ENCODE results near the gene EIF1.

The EIF1 gene

GRCh38 chr17:41653892-41654677, 34.6 kb upstream of the EIF1 start:
- no peak for ATAC-seq
- TF ChIP-seq, protein P1, sequence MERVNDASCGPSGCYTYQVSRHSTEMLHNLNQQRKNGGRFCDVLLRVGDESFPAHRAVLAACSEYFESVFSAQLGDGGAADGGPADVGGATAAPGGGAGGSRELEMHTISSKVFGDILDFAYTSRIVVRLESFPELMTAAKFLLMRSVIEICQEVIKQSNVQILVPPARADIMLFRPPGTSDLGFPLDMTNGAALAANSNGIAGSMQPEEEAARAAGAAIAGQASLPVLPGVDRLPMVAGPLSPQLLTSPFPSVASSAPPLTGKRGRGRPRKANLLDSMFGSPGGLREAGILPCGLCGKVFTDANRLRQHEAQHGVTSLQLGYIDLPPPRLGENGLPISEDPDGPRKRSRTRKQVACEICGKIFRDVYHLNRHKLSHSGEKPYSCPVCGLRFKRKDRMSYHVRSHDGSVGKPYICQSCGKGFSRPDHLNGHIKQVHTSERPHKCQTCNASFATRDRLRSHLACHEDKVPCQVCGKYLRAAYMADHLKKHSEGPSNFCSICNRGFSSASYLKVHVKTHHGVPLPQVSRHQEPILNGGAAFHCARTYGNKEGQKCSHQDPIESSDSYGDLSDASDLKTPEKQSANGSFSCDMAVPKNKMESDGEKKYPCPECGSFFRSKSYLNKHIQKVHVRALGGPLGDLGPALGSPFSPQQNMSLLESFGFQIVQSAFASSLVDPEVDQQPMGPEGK (CRISPR knock-in tag; IDR thresholded peaks at IDR 0.05; ENCODE audit: borderline replicate concordance) = no peak
- TF ChIP-seq GLIS3 (CRISPR knock-in tag; IDR thresholded peaks at IDR 0.05) (no peak), ZC3H10 (CRISPR knock-in tag; IDR thresholded peaks at IDR 0.05) (no peak), OSR1 (CRISPR knock-in tag; IDR thresholded peaks at IDR 0.05) (no peak), ARNTL (CRISPR knock-in tag; IDR thresholded peaks at IDR 0.05; ENCODE audit: borderline replicate concordance, low read depth) (no peak), TSHZ2 (CRISPR knock-in tag; IDR thresholded peaks at IDR 0.05) (no peak), ZFP3 (CRISPR knock-in tag; IDR thresholded peaks at IDR 0.05) (no peak), CREB5 (CRISPR knock-in tag; IDR thresholded peaks at IDR 0.05; ENCODE audit: low read depth) (no peak), SNAI2 (CRISPR knock-in tag; IDR thresholded peaks at IDR 0.05) (no peak), ZFP30 (CRISPR knock-in tag; IDR thresholded peaks at IDR 0.05) (no peak), POU6F1 (CRISPR knock-in tag; IDR thresholded peaks at IDR 0.05; ENCODE audit: borderline replicate concordance, low read depth) (no peak), ZNF565 (CRISPR knock-in tag; conservative IDR thresholded peaks at IDR 0.05; ENCODE audit: low read depth) (no peak), ZNF8 (CRISPR knock-in tag; IDR thresholded peaks at IDR 0.05) (no peak), ZNF70 (CRISPR knock-in tag; IDR thresholded peaks at IDR 0.05) (no peak), CSRNP3 (CRISPR knock-in tag; IDR thresholded peaks at IDR 0.05) (no peak)

GRCh38 chr17:41654678-41655607, 33.7 kb upstream of the EIF1 start:
- ATAC-seq = no peak
- TF ChIP-seq ZNF8 (CRISPR knock-in tag; IDR thresholded peaks at IDR 0.05) = no peak
- TF ChIP-seq OSR1 (CRISPR knock-in tag; IDR thresholded peaks at IDR 0.05) = no peak
- TF ChIP-seq PPARA (CRISPR knock-in tag; IDR thresholded peaks at IDR 0.05; ENCODE audit: borderline replicate concordance) = no peak
- no peak for TF ChIP-seq CREB5 (CRISPR knock-in tag; IDR thresholded peaks at IDR 0.05; ENCODE audit: low read depth)
- TF ChIP-seq ZC3H10 (CRISPR knock-in tag; IDR thresholded peaks at IDR 0.05) = no peak
- TF ChIP-seq SNAI2 (CRISPR knock-in tag; IDR thresholded peaks at IDR 0.05) = no peak
- TF ChIP-seq TOX (CRISPR knock-in tag; IDR thresholded peaks at IDR 0.05; ENCODE audit: borderline replicate concordance) = no peak
- TF ChIP-seq ISL1 (CRISPR knock-in tag; IDR thresholded peaks at IDR 0.05) = no peak
- no peak for TF ChIP-seq BACH2 (CRISPR knock-in tag; IDR thresholded peaks at IDR 0.05; ENCODE audit: borderline replicate concordance)
- no peak for TF ChIP-seq CSDC2 (CRISPR knock-in tag; IDR thresholded peaks at IDR 0.05)
- TF ChIP-seq TSHZ2 (CRISPR knock-in tag; IDR thresholded peaks at IDR 0.05) = no peak
- TF ChIP-seq ZNF565 (CRISPR knock-in tag; conservative IDR thresholded peaks at IDR 0.05; ENCODE audit: low read depth) = no peak
- no peak for TF ChIP-seq ESRRG (CRISPR knock-in tag; IDR thresholded peaks at IDR 0.05)
- TF ChIP-seq ZNF70 (CRISPR knock-in tag; IDR thresholded peaks at IDR 0.05) = no peak
- no peak for TF ChIP-seq POU6F1 (CRISPR knock-in tag; IDR thresholded peaks at IDR 0.05; ENCODE audit: borderline replicate concordance, low read depth)

Measured in SK-N-SH treated with all-trans-retinoic acid at 6 μM for 48 hours (cell line).